ES-I3 (cell line): ENCODE results near the gene FSTL4.
"Not testable (repeated sequence)": the region's sequence is repeated elsewhere in the genome, so short reads cannot be mapped to it uniquely, and the experiment has no call there.

Source experiments
- H3K36me3 ChIP-seq: 2 replicates; pipeline ENCODE4 v1.6.1; 2013; ENCODE audit warnings: mild to moderate bottlenecking, low read length, control low read depth, moderate library complexity; ENCODE audit not compliant: insufficient read depth
- H3K4me1 ChIP-seq: 2 replicates; pipeline ENCODE4 v1.6.1; 2013; ENCODE audit warnings: mild to moderate bottlenecking, control low read depth, low read length; ENCODE audit not compliant: insufficient read depth
- H3K9ac ChIP-seq: 2 replicates; pipeline ENCODE4 v1.6.1; 2013; ENCODE audit warnings: low read depth, mild to moderate bottlenecking, low read length, moderate library complexity
- H3K9me3 ChIP-seq: 2 replicates; pipeline ENCODE4 v1.6.1; 2013; ENCODE audit warnings: mild to moderate bottlenecking, low read length, moderate library complexity; ENCODE audit not compliant: control insufficient read depth, insufficient read depth

The FSTL4 gene

GRCh38 chr5:133552925-133553525, 59.3 kb downstream of the FSTL4 start:
- Histone ChIP-seq H3K4me1 (no peaks in the 10 kb centered on the region), H3K36me3 (no peaks in the 10 kb centered on the region), H3K9ac (no peak overlapping the region), H3K9me3 (0 out of 2 replicates have a peak, but pooled peaks cover 2% of the 10 kb centered on the region)

GRCh38 chr5:133546500-133546899, 65.8 kb downstream of the FSTL4 start:
- H3K9me3 ChIP-seq = peaks cover 7% of the 10 kb centered on the region
- H3K9ac ChIP-seq = no peak overlapping the region
- no peaks in the 10 kb centered on the region for H3K36me3 ChIP-seq
- H3K4me1 ChIP-seq = no peaks in the 10 kb centered on the region

DNA sequence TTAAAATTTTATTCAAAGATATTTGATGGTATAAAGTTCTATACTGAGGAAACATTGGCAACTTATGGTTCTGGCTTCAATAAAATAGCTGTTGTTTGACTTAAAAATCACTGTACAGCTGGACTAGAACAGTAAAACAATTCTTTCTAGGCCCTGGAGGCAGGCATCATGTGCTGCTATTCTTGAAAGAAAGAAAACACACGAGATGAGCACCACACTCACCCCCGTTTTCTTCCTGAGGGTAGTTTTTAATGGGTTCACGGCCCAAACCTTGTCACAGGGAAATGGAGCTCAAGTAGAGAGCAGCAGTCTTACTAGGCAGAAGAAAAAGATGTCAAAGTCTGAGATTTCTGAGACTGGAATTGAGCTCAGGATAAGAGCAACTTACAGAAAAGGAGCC, 68.0 kb downstream of the FSTL4 start:
- peaks cover 7% of the 10 kb centered on the region for H3K9me3 ChIP-seq
- no peaks in the 10 kb centered on the region for H3K4me1 ChIP-seq
- H3K9ac ChIP-seq = no peak overlapping the region
- H3K36me3 ChIP-seq = no peaks in the 10 kb centered on the region

- no peaks in the 10 kb centered on the region for H3K36me3 ChIP-seq
- no peaks in the 10 kb centered on the region for H3K9me3 ChIP-seq
- no peaks in the 10 kb centered on the region for H3K4me1 ChIP-seq
- no peak overlapping the region for H3K9ac ChIP-seq
Observed at GRCh38 chr5:133539818-133540217, 72.5 kb downstream of the FSTL4 start.

- Histone ChIP-seq H3K9me3 (no peaks in the 10 kb centered on the region), H3K9ac (no peak overlapping the region), H3K4me1 (no peaks in the 10 kb centered on the region), H3K36me3 (no peaks in the 10 kb centered on the region)
Observed at GRCh38 chr5:133538718-133539117, 73.6 kb downstream of the FSTL4 start.

- H3K9me3 ChIP-seq, H3K4me1 ChIP-seq, H3K9ac ChIP-seq, H3K36me3 ChIP-seq: not testable (repeated sequence)
Observed at GRCh38 chr5:133535241-133535929, 77.0 kb downstream of the FSTL4 start.

GRCh38 chr5:133534566-133534965, 77.8 kb downstream of the FSTL4 start:
- Histone ChIP-seq H3K36me3 (no peaks in the 10 kb centered on the region), H3K9ac (no peak overlapping the region), H3K9me3 (no peaks in the 10 kb centered on the region), H3K4me1 (no peaks in the 10 kb centered on the region)

DNA sequence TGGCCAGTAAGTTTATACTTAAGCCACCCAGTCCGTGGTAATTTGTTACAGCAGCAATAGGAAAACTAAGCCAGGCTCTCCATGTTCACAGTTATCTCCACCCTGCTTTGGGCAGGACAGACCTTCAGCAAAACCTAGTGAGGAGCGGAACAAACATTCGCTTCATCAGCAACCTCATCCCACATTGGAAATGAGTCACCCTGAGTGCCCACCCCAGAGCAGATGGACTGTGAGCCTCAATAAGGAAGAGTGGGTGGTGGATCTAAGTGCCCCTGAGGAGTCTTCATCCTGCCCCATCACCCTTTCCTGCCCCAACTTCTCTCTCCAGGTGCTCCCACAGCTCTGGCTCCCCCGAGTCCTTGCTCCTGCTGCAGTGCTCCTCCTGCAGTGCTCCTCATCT, 78.8 kb downstream of the FSTL4 start:
- H3K9me3 ChIP-seq = no peaks in the 10 kb centered on the region
- no peaks in the 10 kb centered on the region for H3K4me1 ChIP-seq
- H3K36me3 ChIP-seq = no peaks in the 10 kb centered on the region
- H3K9ac ChIP-seq = no peak overlapping the region

DNA sequence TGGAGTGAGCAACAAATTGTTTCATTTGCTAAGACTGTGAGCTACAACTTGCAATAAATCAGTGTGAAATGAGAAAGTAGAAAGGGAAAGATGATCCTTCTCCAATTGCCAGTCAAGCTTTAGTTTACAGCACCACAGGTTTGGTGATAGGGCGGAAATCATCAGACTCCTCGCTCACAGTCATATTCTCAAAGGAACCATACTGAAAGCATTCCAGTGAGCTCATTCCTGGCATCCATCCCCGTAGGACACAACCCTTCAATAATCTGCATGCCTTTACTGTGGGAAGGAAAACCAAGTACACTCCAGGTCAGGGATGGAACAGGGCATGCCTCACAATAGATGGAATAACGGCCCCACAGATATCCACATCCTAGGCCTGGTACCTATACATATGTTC, 80.7 kb downstream of the FSTL4 start:
- Histone ChIP-seq H3K4me1 (no peaks in the 10 kb centered on the region), H3K9me3 (no peaks in the 10 kb centered on the region), H3K36me3 (no peaks in the 10 kb centered on the region), H3K9ac (no peak overlapping the region)

GRCh38 chr5:133531178-133531577, 81.2 kb downstream of the FSTL4 start:
- Histone ChIP-seq H3K9me3 (no peaks in the 10 kb centered on the region), H3K4me1 (no peaks in the 10 kb centered on the region)

GRCh38 chr5:133530270-133530669, 82.1 kb downstream of the FSTL4 start:
- Histone ChIP-seq H3K4me1 (0 out of 2 replicates have a peak, but pooled peaks cover 3% of the 10 kb centered on the region), H3K9ac (no peak overlapping the region), H3K36me3 (no peaks in the 10 kb centered on the region), H3K9me3 (no peaks in the 10 kb centered on the region)

More at GRCh38 chr5:133531178-133531577, 81.2 kb downstream of the FSTL4 start:
- Histone ChIP-seq H3K36me3 (no peaks in the 10 kb centered on the region), H3K9ac (no peak overlapping the region)

GRCh38 chr5:133528841-133529240, 83.5 kb downstream of the FSTL4 start:
- no peaks in the 10 kb centered on the region for H3K9me3 ChIP-seq
- no peak overlapping the region for H3K9ac ChIP-seq
- 0 out of 2 replicates have a peak, but pooled peaks cover 3% of the 10 kb centered on the region for H3K4me1 ChIP-seq
- H3K36me3 ChIP-seq = no peaks in the 10 kb centered on the region

DNA sequence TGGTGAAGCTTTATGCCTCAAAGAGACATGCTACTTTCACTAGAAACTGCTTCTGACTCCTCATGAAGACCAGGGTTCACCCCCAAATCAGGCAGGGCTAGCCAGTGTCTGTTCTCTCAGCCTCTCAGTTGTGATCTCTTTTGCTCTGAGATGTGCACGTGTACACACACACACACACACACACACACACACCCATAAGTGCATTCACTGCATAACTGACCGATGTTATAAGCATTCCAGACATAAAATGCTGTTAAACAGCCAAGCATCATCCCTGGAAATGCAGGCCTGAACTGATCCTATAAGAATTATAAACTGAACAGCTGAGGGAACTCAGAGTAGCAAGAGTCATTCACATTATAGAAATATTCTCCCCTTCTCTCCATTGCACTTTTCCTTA, 85.0 kb downstream of the FSTL4 start:
- Histone ChIP-seq H3K4me1 (0 out of 2 replicates have a peak, but pooled peaks cover 3% of the 10 kb centered on the region), H3K9me3 (no peaks in the 10 kb centered on the region), H3K36me3 (no peaks in the 10 kb centered on the region), H3K9ac (no peak overlapping the region)

DNA sequence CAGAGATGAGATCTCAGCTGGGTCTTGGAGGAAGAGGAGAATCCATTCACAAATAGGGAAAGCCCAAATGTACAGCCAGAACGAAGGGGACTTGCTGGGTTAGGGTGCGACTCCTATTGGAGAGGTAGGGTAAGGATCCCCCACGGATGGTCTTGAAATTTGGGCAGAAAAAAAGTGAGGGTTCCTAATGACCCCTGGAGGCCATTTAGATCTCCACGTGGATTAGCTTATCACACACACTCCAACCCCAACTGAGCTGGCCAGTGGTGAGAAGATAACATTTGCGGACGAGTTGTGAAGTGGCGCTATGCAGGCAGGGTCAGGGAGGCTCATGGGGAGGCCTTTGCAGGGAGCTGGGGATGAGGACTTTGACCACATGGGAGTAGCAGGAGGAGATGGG, 86.0 kb downstream of the FSTL4 start:
- Histone ChIP-seq H3K9ac (no peak overlapping the region), H3K36me3 (no peaks in the 10 kb centered on the region), H3K4me1 (0 out of 2 replicates have a peak, but pooled peaks cover 3% of the 10 kb centered on the region), H3K9me3 (no peaks in the 10 kb centered on the region)

DNA sequence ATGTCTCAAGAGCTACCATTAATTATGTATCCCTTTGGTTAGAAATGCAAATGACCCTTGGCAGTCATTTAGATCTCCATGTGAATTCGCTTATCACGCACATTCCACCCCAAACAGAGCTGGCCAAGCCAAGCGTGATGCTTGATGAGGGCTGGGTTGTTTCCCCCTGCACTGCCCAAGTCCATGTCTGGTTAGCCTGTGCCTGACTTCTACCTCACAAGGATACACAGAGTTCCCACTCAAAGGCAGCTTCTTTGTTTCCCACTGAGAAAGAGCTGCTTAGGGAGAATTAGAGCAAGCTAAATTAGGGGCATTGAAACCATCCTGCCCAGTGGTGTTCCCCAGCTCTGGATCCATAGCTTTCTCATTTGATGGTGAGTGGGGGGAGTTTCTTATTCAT, 87.2 kb downstream of the FSTL4 start:
- Histone ChIP-seq H3K36me3 (no peaks in the 10 kb centered on the region), H3K9ac (no peak overlapping the region), H3K9me3 (no peaks in the 10 kb centered on the region), H3K4me1 (0 out of 2 replicates have a peak, but pooled peaks cover 3% of the 10 kb centered on the region)
